ENCODE measurements around the gene AGPAT3.
A peak's percentile ranks its signal among the peaks of the same experiment; 100 is the strongest.

AGPAT3 gene

GRCh38 chr21:43972850-43973633 is 108.0 kb downstream of the AGPAT3 start:
- in situ Hi-C loops (cut with HindIII; ENCODE audit: low pct_ligation_motif_present, low sequenced_read_pairs), result no loop called here
- no peak overlapping the region for H3K4me3 ChIP-seq (ENCODE audit: low read depth, low read length)
- no peak for TF ChIP-seq CTCF (IDR thresholded peaks at IDR 0.05; ENCODE audit: low read depth, low read length, missing control alignments)
- no peak overlapping the region for H3K27ac ChIP-seq
- peaks cover 20% of the 10 kb centered on the region for H3K36me3 ChIP-seq (replicated peaks)
- no peaks in the 10 kb centered on the region for H3K27me3 ChIP-seq (replicated peaks)
- DNase-seq, result no peak

- H3K27ac ChIP-seq, result no peak overlapping the region
- H3K4me3 ChIP-seq (ENCODE audit: low read depth, low read length), result no peak overlapping the region
- no peak for DNase-seq
- peaks cover 23% of the 10 kb centered on the region for H3K36me3 ChIP-seq (replicated peaks)
- H3K27me3 ChIP-seq (replicated peaks), result no peaks in the 10 kb centered on the region
- TF ChIP-seq CTCF (IDR thresholded peaks at IDR 0.05; ENCODE audit: low read depth, low read length, missing control alignments), result no peak
- in situ Hi-C loops (cut with HindIII; ENCODE audit: low pct_ligation_motif_present, low sequenced_read_pairs), result no loop called here
Observed at GRCh38 chr21:43973634-43973955, 108.6 kb downstream of the AGPAT3 start.

- in situ Hi-C loops (cut with HindIII; ENCODE audit: low pct_ligation_motif_present, low sequenced_read_pairs), result no loop called here
- no peak for TF ChIP-seq CTCF (IDR thresholded peaks at IDR 0.05; ENCODE audit: low read depth, low read length, missing control alignments)
Observed at GRCh38 chr21:43974791-43975468, 109.9 kb downstream of the AGPAT3 start.

GRCh38 chr21:43975469-43976098 is 110.6 kb downstream of the AGPAT3 start:
- Histone ChIP-seq H3K4me3 (ENCODE audit: low read depth, low read length) (no peak overlapping the region), H3K36me3 (replicated peaks) (peaks cover 14% of the 10 kb centered on the region), H3K27me3 (replicated peaks) (no peaks in the 10 kb centered on the region), H3K27ac (no peak overlapping the region)
- DNase-seq, result peak; percentile 51
- TF ChIP-seq CTCF (IDR thresholded peaks at IDR 0.05; ENCODE audit: low read depth, low read length, missing control alignments), result peak; percentile 99
- in situ Hi-C loops (cut with HindIII; ENCODE audit: low pct_ligation_motif_present, low sequenced_read_pairs), result no loop called here

More at GRCh38 chr21:43974791-43975468, 109.9 kb downstream of the AGPAT3 start:
- no peaks in the 10 kb centered on the region for H3K27me3 ChIP-seq (replicated peaks)
- no peak overlapping the region for H3K27ac ChIP-seq
- H3K4me3 ChIP-seq (ENCODE audit: low read depth, low read length), result no peak overlapping the region
- no peak for DNase-seq
- peaks cover 18% of the 10 kb centered on the region for H3K36me3 ChIP-seq (replicated peaks)

GRCh38 chr21:43976661-43977060 is 111.6 kb downstream of the AGPAT3 start:
- DNase-seq, result no peak
- H3K27ac ChIP-seq, result no peak overlapping the region
- no peak overlapping the region for H3K4me3 ChIP-seq (ENCODE audit: low read depth, low read length)
- no peaks in the 10 kb centered on the region for H3K27me3 ChIP-seq (replicated peaks)
- no peak for TF ChIP-seq CTCF (IDR thresholded peaks at IDR 0.05; ENCODE audit: low read depth, low read length, missing control alignments)
- peaks cover 10% of the 10 kb centered on the region for H3K36me3 ChIP-seq (replicated peaks)
- in situ Hi-C loops (cut with HindIII; ENCODE audit: low pct_ligation_motif_present, low sequenced_read_pairs), result no loop called here
